HCT116 (cell line): Measurements from ENCODE around the gene HIF1A. TPM values are rescaled to one million over a fixed set of nuclear protein-coding genes. Genes with fewer than 3 reads are reported as not detected.

Experiments used
- ATAC-seq: fragments of 200-7000 bp; cut with Tn5 transposase; 2 replicates; pipeline ENCODE4 v1.9.1; 2020; ENCODE audit warnings: mild to moderate bottlenecking, moderate library complexity
- BruUV-seq: library from RNA; stranded (reverse); fragments of 400-500 nt; replicated peaks from 2 replicates; lab custom pipeline; 2021; lab: Mats Ljungman, UMichigan
- CTCF ChIA-PET: fragments of 300-600 bp; sonication (Branson Sonifier 250); formaldehyde crosslinking; loops from one replicate; lab custom pipeline; 2021; ENCODE audit warnings: antibody characterized with exemption; lab: Charles Lee
- POLR2A ChIA-PET: fragments of 300-600, 350-600 bp; sonication (Branson Sonifier 250); formaldehyde crosslinking; loops from one replicate; lab custom pipeline; 2021; ENCODE audit warnings: antibody characterized with exemption; lab: Charles Lee
- RAD21 ChIA-PET, 2 experiments: fragments of 300-600 bp; sonication (Branson Sonifier 250); formaldehyde crosslinking; loops; one replicate each; lab custom pipeline; 2023; ENCODE audit warnings: low total read pairs in 2 of 2; ENCODE audit not compliant: uncharacterized antibody in 2 of 2, unreplicated experiment in 2 of 2, low non-redundant PET in 1 of 2; lab: Charles Lee
- DNase-seq: peaks from one replicate; pipeline ENCODE4 v3.0.0-alpha.2; 2010; ENCODE audit warnings: low read depth, low spot score
- H2AFZ ChIP-seq: fragments of 200-600 bp; shearing (Covaris generic), sonication (generic); 2 replicates; pipeline ENCODE4 v1.6.1; 2017; ENCODE audit warnings: low read depth, mixed run types, mixed read lengths, antibody characterized with exemption, low read length; ENCODE audit not compliant: poor library complexity, severe bottlenecking
- H3K27ac ChIP-seq: 2 replicates; pipeline ENCODE4 v1.5.1; 2012; ENCODE audit warnings: low read depth, low read length
- H3K27me3 ChIP-seq: fragments of 200-600 bp; sonication (generic); 2 replicates; pipeline ENCODE4 v1.6.1; 2016; ENCODE audit warnings: mixed run types, low read length, mixed read lengths; ENCODE audit not compliant: insufficient read depth
- H3K36me3 ChIP-seq, 2 experiments: fragments of 200-500 bp in 1 of 2; fragments of 200-600 bp in 1 of 2; sonication (Bioruptor generic) in 1 of 2; sonication (generic) in 1 of 2; 2 replicates each; pipeline versions ENCODE4 v1.5.1 to v1.6.1; 2014 to 2016; ENCODE audit warnings: low read length in 2 of 2, inconsistent platforms in 1 of 2, mixed read lengths in 1 of 2, mixed run types in 1 of 2; ENCODE audit not compliant: insufficient read depth in 2 of 2, control insufficient read depth in 1 of 2
- H3K4me1 ChIP-seq, 2 experiments: fragments of 200-600 bp in 1 of 2; sonication (generic) in 1 of 2; 2 replicates each; pipeline versions ENCODE4 v1.5.1 to v1.6.1; 2012 to 2017; ENCODE audit warnings: low read length in 2 of 2, inconsistent platforms in 1 of 2, mild to moderate bottlenecking in 1 of 2, mixed read lengths in 1 of 2, mixed run types in 1 of 2, moderate library complexity in 1 of 2; ENCODE audit not compliant: insufficient read depth in 2 of 2, control insufficient read depth in 1 of 2
- H3K4me2 ChIP-seq: fragments of 200-600 bp; sonication (generic); 2 replicates; pipeline ENCODE4 v1.6.1; 2017; ENCODE audit warnings: mixed run types, low read length, mixed read lengths
- H3K4me3 ChIP-seq, 2 experiments: fragments of 200-600 bp in 1 of 2; sonication (generic) in 1 of 2; replicated peaks in 1 of 2; 2 replicates each; pipeline ENCODE4 v1.5.1; 2011 to 2016; ENCODE audit warnings: low read length in 2 of 2, control low read depth in 1 of 2, low read depth in 1 of 2, mild to moderate bottlenecking in 1 of 2, mixed read lengths in 1 of 2, mixed run types in 1 of 2
- H3K79me2 ChIP-seq: fragments of 200-600 bp; sonication (generic); 2 replicates; pipeline ENCODE4 v1.6.1; 2017; ENCODE audit warnings: mild to moderate bottlenecking, mixed run types, low read length, moderate library complexity, mixed read lengths; ENCODE audit not compliant: insufficient read depth
- H3K9ac ChIP-seq: fragments of 200-600 bp; sonication (generic); 2 replicates; pipeline ENCODE4 v1.6.1; 2016; ENCODE audit warnings: low read length, mixed read lengths
- H3K9me2 ChIP-seq: fragments of 200-600 bp; sonication (generic), shearing (Covaris generic); 2 replicates; pipeline ENCODE4 v1.6.1; 2017; ENCODE audit warnings: mixed run types, mild to moderate bottlenecking, moderate library complexity; ENCODE audit not compliant: insufficient read depth
- H3K9me3 ChIP-seq, 2 experiments: fragments of 200-500 bp in 1 of 2; fragments of 200-600 bp in 1 of 2; sonication (Bioruptor generic) in 1 of 2; sonication (generic) in 1 of 2; 2 replicates each; pipeline ENCODE4 v1.6.1; 2014 to 2017; ENCODE audit warnings: low read length in 2 of 2, mixed read lengths in 2 of 2, inconsistent platforms in 1 of 2, low read depth in 1 of 2, mild to moderate bottlenecking in 1 of 2, mixed run types in 1 of 2, moderate library complexity in 1 of 2; ENCODE audit not compliant: control insufficient read depth in 1 of 2, insufficient read depth in 1 of 2
- H4K20me1 ChIP-seq: fragments of 200-600 bp; sonication (generic), shearing (Covaris generic); 2 replicates; pipeline ENCODE4 v1.6.1; 2017; ENCODE audit warnings: mixed run types, mild to moderate bottlenecking, moderate library complexity; ENCODE audit not compliant: insufficient read depth
- CEBPB ChIP-seq: IDR thresholded peaks from 2 replicates; pipeline ENCODE4 v1.6.1; 2012; ENCODE audit warnings: low read depth
- EGR1 ChIP-seq: IDR thresholded peaks from 2 replicates; pipeline ENCODE4 v1.6.1; 2012; ENCODE audit warnings: low read depth
- EZH2phosphoT487 ChIP-seq: fragments of 200-600 bp; IDR thresholded peaks from 2 replicates; pipeline ENCODE4 v1.6.1; 2018; ENCODE audit warnings: antibody characterized with exemption, borderline replicate concordance
- FOSL1 ChIP-seq: IDR thresholded peaks from 2 replicates; pipeline ENCODE4 v1.6.1; 2012; ENCODE audit warnings: low read depth
- JUND ChIP-seq: IDR thresholded peaks from 2 replicates; pipeline ENCODE4 v1.6.1; 2012
- POLR2A ChIP-seq: IDR thresholded peaks from 2 replicates; pipeline ENCODE4 v1.7.0; 2011; ENCODE audit warnings: borderline replicate concordance; ENCODE audit not compliant: insufficient read depth, insufficient read length; ENCODE audit errors: extremely low read depth
- POLR2AphosphoS5 ChIP-seq: IDR thresholded peaks from 2 replicates; pipeline ENCODE4 v1.6.1; 2011; ENCODE audit warnings: mild to moderate bottlenecking, low read depth, low read length, moderate library complexity
- SIN3A ChIP-seq: IDR thresholded peaks from 2 replicates; pipeline ENCODE4 v1.6.1; 2012; ENCODE audit warnings: low read depth
- SP1 ChIP-seq: IDR thresholded peaks from 2 replicates; pipeline ENCODE4 v1.6.1; 2012; ENCODE audit warnings: low read depth
- SRF ChIP-seq: IDR thresholded peaks from 2 replicates; pipeline ENCODE4 v1.6.1; 2012; ENCODE audit warnings: low read depth
- TCF7L2 ChIP-seq: IDR thresholded peaks from 2 replicates; pipeline ENCODE4 v1.7.0; 2011; ENCODE audit warnings: borderline replicate concordance, inconsistent platforms; ENCODE audit not compliant: insufficient read depth, insufficient read length; ENCODE audit errors: extremely low read depth
- ZFX ChIP-seq: fragments of 450-650 bp; IDR thresholded peaks from 2 replicates; pipeline ENCODE4 v1.6.1; 2017
- intact Hi-C: fragments of 100-400 bp; cut with micrococcal nuclease; formaldehyde crosslinking; loops from 2 replicates; pipeline ENCODE4 v1.10.0; 2022
- total RNA-seq: library from RNA; stranded (reverse); gene quantifications from one replicate; pipeline ENCODE4 v1.2.1, GENCODE V29; 2021; ENCODE audit not compliant: unreplicated experiment
- TF ChIP-seq, protein P1 (sequence below): IDR thresholded peaks from 2 replicates; pipeline ENCODE4 v1.6.1; 2012
- TF ChIP-seq, protein P2 (sequence below): IDR thresholded peaks from 2 replicates; pipeline ENCODE4 v1.6.1; 2012
- TF ChIP-seq, protein P3 (sequence below): IDR thresholded peaks from 2 replicates; pipeline ENCODE4 v1.6.1; 2012; ENCODE audit warnings: low read depth

HIF1A gene
- total RNA-seq, 1 experiment from 2014 or later, result 113 TPM

DNA sequence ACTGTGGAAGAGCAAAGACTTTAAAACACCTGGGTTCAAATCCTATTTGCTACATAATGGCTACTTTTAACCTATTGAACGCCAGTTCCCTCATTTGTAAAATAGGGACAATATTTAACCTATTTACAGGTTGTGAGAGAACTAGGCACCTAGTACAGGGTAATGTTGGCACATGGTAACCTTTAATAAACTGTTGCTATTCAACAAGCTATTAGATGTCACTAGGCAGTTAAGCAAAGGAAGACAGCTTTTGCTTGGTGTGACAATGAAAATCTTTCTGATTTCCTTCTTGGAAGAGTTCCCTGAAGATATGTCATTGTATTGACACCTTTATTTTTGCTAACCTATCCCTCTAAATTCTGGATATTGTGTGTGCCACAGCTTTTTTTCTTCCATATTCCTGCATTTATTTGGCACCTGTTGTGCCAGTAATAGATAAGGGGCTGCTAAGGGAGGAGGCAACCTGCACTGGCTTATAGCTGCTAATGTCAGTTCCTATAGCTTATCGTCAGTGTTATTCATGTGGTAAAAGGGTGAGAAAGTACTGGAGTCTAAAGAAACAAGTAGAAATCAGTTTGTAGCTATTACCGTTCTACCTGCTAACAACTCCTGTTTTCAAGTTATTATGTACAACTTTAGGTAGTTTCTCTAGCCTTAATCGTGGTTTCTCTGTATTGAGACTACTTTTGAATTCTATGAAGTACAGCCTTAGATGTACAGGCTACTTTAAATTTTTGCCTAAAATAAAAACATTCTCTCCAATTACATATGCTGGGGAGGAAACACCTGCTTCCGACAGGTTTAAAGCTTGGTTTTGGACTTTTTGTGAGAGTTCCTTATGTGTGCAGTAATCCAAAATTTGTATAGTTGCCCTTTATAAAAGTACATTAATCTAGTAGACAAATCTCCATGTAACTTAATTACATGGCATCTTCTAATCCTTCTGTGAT is 24.3 kb downstream of the HIF1A start:
- Histone ChIP-seq H2AFZ (no peak overlapping the region), H3K27me3 (no peaks in the 10 kb centered on the region)

DNA sequence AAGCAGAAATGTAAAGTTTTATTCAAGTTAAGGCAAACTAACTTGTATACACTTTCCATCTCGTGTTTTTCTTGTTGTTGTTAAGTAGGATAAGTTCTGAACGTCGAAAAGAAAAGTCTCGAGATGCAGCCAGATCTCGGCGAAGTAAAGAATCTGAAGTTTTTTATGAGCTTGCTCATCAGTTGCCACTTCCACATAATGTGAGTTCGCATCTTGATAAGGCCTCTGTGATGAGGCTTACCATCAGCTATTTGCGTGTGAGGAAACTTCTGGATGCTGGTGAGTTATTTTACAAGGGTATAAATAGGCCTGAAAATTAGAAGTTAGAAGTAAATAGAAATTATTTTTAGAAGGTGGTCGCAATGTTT is 25.0 kb downstream of the HIF1A start:
- no peak for DNase-seq
- ChIA-PET CTCF (interaction anchor here (0.9 kb wide), 1 partner anchor 118 kb away, joined by 3 read pairs; no protein-coding TSS in a partner anchor), POLR2A (interaction anchor here (0.8 to 1.3 kb wide), 2 partner anchors 25 to 153 kb away, joined by 3 read pairs; partner anchors contain the start of gene HIF1A), RAD21 (no interaction called here)
- no peaks in the 10 kb centered on the region for H3K27me3 ChIP-seq
- peak overlapping the region; percentile 26 for H3K4me2 ChIP-seq
- no peak overlapping the region for H3K9ac ChIP-seq
- no peak for ATAC-seq
- intact Hi-C loops, result no loop called here
- H4K20me1 ChIP-seq, result peaks cover 6% of the 10 kb centered on the region
- H3K4me1 ChIP-seq, result peaks cover 8 to 37% of the 10 kb centered on the region in 2 experiments
- H3K36me3 ChIP-seq, result peaks cover 12 to 17% of the 10 kb centered on the region in 2 experiments; a peak in 3 of 4 replicates
- no peaks in the 10 kb centered on the region for H3K9me2 ChIP-seq
- H3K4me3 ChIP-seq, result no peak overlapping the region; a peak in 1 of 4 replicates
- TF ChIP-seq EZH2phosphoT487, result no peak
- TF ChIP-seq POLR2AphosphoS5, result no peak
- no peak for TF ChIP-seq ZFX
- no peak for TF ChIP-seq SRF
- TF ChIP-seq SIN3A, result no peak
- TF ChIP-seq, protein P1, sequence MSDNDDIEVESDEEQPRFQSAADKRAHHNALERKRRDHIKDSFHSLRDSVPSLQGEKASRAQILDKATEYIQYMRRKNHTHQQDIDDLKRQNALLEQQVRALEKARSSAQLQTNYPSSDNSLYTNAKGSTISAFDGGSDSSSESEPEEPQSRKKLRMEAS, result no peak
- TF ChIP-seq POLR2A, result no peak
- no peak for TF ChIP-seq FOSL1
- no peak for TF ChIP-seq JUND
- TF ChIP-seq SP1, result no peak
- TF ChIP-seq, protein P2, sequence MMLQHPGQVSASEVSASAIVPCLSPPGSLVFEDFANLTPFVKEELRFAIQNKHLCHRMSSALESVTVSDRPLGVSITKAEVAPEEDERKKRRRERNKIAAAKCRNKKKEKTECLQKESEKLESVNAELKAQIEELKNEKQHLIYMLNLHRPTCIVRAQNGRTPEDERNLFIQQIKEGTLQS, result no peak
- TF ChIP-seq TCF7L2, result no peak
- TF ChIP-seq, protein P3, sequence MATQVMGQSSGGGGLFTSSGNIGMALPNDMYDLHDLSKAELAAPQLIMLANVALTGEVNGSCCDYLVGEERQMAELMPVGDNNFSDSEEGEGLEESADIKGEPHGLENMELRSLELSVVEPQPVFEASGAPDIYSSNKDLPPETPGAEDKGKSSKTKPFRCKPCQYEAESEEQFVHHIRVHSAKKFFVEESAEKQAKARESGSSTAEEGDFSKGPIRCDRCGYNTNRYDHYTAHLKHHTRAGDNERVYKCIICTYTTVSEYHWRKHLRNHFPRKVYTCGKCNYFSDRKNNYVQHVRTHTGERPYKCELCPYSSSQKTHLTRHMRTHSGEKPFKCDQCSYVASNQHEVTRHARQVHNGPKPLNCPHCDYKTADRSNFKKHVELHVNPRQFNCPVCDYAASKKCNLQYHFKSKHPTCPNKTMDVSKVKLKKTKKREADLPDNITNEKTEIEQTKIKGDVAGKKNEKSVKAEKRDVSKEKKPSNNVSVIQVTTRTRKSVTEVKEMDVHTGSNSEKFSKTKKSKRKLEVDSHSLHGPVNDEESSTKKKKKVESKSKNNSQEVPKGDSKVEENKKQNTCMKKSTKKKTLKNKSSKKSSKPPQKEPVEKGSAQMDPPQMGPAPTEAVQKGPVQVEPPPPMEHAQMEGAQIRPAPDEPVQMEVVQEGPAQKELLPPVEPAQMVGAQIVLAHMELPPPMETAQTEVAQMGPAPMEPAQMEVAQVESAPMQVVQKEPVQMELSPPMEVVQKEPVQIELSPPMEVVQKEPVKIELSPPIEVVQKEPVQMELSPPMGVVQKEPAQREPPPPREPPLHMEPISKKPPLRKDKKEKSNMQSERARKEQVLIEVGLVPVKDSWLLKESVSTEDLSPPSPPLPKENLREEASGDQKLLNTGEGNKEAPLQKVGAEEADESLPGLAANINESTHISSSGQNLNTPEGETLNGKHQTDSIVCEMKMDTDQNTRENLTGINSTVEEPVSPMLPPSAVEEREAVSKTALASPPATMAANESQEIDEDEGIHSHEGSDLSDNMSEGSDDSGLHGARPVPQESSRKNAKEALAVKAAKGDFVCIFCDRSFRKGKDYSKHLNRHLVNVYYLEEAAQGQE, result no peak
- no peak for TF ChIP-seq EGR1
- no peak for TF ChIP-seq CEBPB
- H2AFZ ChIP-seq, result no peak overlapping the region
- no peak overlapping the region for H3K27ac ChIP-seq
- H3K9me3 ChIP-seq, result no peaks in the 10 kb centered on the region
- H3K79me2 ChIP-seq, result peaks cover 89% of the 10 kb centered on the region
- BruUV-seq, result no TSS peak

More for the DNA sequence above, 24.3 kb downstream of the HIF1A start:
- TF ChIP-seq EZH2phosphoT487, result no peak
- H3K79me2 ChIP-seq, result peaks cover 90% of the 10 kb centered on the region
- DNase-seq (no peak), ATAC-seq (no peak)
- no TSS peak for BruUV-seq
- intact Hi-C loops, result no loop called here
- RAD21 ChIA-PET, result no interaction called here
- no peak overlapping the region for H3K9ac ChIP-seq
- H3K36me3 ChIP-seq, result peaks cover 12 to 15% of the 10 kb centered on the region in 2 experiments; a peak in 3 of 4 replicates
- CTCF ChIA-PET, result interaction anchor here (0.8 to 0.9 kb wide), 2 partner anchors 118 to 244 kb away, joined by 3 read pairs; no protein-coding TSS in a partner anchor
- peaks cover 6% of the 10 kb centered on the region for H4K20me1 ChIP-seq
- no peaks in the 10 kb centered on the region for H3K9me3 ChIP-seq
- POLR2A ChIA-PET, result interaction anchor here (0.6 to 0.8 kb wide), 2 partner anchors 152 to 218 kb away, joined by 3 read pairs; no protein-coding TSS in a partner anchor
- H3K4me1 ChIP-seq, result peaks cover 8 to 37% of the 10 kb centered on the region in 2 experiments
- peak overlapping the region; percentile 26; the same call in 1 of the 2 replicates for H3K4me2 ChIP-seq
- H3K27ac ChIP-seq, result no peak overlapping the region
- H3K4me3 ChIP-seq, result no peak overlapping the region
- no peaks in the 10 kb centered on the region for H3K9me2 ChIP-seq
